Upper lobe of left lung (tissue), 4 donors: ENCODE measurements around the gene TMTC2.

Source experiments
- EP300 ChIP-seq, 4 donors: sonication (generic); formaldehyde crosslinking; IDR thresholded peaks; one replicate each; pipeline ENCODE4 v1.5.1; 2017; ENCODE audit warnings: antibody characterized with exemption in 4 of 4, control low read depth in 2 of 4
- POLR2A ChIP-seq, 4 donors: fragments of 450-650 bp; IDR thresholded peaks; one replicate each; pipeline ENCODE4 v1.5.1; 2016 to 2017; ENCODE audit warnings: antibody characterized with exemption in 4 of 4, mild to moderate bottlenecking in 2 of 4
- POLR2AphosphoS5 ChIP-seq, 2 donors: sonication (generic); formaldehyde crosslinking; IDR thresholded peaks; one replicate each; pipeline ENCODE4 v1.5.1; 2017; ENCODE audit warnings: antibody characterized with exemption in 2 of 2
- TF ChIP-seq, protein P1 (sequence below), 6 experiments: fragments of 450-650 bp in 4 of 6; fragments of 200-600 bp in 2 of 6; sonication (generic) in 2 of 6; IDR thresholded peaks; one replicate each; pipeline ENCODE4 v1.5.1; 2016 to 2019; ENCODE audit warnings: antibody characterized with exemption in 6 of 6

DNA sequence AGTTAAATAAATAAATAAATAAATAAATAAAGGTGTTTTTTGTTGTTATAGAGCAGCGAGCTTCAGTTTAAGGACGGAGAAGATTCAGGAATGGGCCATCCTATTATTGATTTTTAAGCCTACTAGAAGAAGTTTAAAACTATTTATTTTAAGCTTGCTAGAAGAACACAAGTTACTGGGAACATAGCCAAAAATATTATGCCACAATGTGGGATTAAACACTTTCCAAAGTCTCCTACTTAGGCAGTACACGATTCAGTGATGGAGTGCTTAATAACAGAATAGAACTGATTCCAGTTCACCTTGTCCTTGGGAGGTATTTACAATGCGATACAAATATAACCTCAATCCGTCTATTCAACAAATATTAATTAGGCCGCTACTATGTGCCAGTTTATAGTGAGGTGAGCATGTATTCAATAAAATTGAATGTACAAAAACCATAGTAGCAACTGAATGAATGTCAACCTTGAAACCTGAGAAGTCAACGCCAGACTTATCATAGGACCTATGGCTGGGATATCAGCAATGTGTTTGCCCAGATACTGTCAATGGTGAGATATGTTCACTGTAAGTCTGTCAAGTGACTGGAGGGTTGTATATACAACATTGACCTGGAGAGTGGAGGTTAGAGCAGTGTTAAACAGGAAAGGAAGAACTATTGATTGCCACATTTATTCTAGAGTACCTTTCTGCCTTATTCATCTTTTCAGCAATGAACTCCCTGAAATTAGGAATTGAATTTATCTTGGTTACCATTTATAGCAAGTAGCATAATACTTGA is 486.4 kb downstream of the TMTC2 start:
- TF ChIP-seq POLR2AphosphoS5 (IDR thresholded peaks at IDR 0.05): no peak
- no peak for TF ChIP-seq POLR2A (IDR thresholded peaks at IDR 0.05)
- TF ChIP-seq, protein P1, sequence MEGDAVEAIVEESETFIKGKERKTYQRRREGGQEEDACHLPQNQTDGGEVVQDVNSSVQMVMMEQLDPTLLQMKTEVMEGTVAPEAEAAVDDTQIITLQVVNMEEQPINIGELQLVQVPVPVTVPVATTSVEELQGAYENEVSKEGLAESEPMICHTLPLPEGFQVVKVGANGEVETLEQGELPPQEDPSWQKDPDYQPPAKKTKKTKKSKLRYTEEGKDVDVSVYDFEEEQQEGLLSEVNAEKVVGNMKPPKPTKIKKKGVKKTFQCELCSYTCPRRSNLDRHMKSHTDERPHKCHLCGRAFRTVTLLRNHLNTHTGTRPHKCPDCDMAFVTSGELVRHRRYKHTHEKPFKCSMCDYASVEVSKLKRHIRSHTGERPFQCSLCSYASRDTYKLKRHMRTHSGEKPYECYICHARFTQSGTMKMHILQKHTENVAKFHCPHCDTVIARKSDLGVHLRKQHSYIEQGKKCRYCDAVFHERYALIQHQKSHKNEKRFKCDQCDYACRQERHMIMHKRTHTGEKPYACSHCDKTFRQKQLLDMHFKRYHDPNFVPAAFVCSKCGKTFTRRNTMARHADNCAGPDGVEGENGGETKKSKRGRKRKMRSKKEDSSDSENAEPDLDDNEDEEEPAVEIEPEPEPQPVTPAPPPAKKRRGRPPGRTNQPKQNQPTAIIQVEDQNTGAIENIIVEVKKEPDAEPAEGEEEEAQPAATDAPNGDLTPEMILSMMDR (IDR thresholded peaks at IDR 0.05): no peak
- TF ChIP-seq EP300 (IDR thresholded peaks at IDR 0.05): no peak
